Hematopoietic multipotent progenitor cell treated with erythropoietin and hydrocortisone succinate and interleukin-3 and kit ligand, for 4 days (in vitro differentiated cells): ENCODE measurements around the gene GSG1L.

Source experiments
- DNase-seq: peaks from one replicate; pipeline ENCODE4 v3.0.0-alpha.2; 2015

Gene GSG1L

GRCh38 chr16:28063591-28064061, at the start of gene GSG1L:
TSS of gene GSG1L (minus strand) at chr16:28063714. CDS start at chr16:28063424, 290 bp downstream.
- DNase-seq, result peak; percentile 44

- no peak for DNase-seq
Measured at GRCh38 chr16:28112908-28113307, 49.4 kb upstream of the GSG1L start.

- DNase-seq, result no peak
Measured at GRCh38 chr16:28110977-28111376, 47.5 kb upstream of the GSG1L start.

GRCh38 chr16:28110479-28110878, 47.0 kb upstream of the GSG1L start:
- peak; percentile 91 for DNase-seq

- no peak for DNase-seq
Measured at GRCh38 chr16:28110074-28110473, 46.6 kb upstream of the GSG1L start.

- peak; percentile 53 for DNase-seq
Measured at GRCh38 chr16:28108590-28109247, 45.2 kb upstream of the GSG1L start.

GRCh38 chr16:28107232-28107631, 43.7 kb upstream of the GSG1L start:
- no peak for DNase-seq

DNA sequence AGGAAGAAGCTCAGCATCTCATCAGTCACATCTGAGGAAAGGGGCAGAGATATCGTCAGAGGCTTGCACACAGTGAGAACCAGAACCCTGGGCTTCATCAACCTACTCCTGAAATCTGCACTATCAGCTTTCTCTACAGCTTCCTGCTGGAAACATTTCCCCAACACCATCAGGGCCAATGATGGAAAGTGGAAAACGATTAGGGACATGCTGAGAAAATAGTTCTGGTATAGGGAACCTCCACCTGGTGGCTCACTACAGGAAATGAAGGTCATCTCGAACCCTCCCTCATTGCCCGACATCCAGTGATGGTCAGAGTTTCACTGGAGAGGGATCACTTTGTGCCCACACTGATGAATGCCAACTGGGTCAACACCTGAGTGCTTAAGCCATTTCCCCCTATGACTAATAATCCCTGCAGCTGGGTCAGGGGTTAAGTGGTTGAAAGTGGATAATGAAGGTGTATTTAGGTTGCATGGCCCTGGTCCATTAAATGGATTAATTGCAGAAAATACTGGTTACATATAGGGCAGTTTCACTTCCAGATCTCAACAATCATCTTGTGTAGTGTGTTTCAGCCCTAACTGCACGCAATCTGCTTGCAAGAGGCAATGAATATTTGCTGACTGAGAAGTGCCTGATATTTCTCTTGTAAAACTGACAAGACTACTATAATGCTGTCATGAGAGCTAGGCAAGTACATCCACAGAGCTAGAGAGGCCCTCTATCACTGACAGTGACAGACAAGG, 43.1 kb upstream of the GSG1L start:
- no peak for DNase-seq

DNA sequence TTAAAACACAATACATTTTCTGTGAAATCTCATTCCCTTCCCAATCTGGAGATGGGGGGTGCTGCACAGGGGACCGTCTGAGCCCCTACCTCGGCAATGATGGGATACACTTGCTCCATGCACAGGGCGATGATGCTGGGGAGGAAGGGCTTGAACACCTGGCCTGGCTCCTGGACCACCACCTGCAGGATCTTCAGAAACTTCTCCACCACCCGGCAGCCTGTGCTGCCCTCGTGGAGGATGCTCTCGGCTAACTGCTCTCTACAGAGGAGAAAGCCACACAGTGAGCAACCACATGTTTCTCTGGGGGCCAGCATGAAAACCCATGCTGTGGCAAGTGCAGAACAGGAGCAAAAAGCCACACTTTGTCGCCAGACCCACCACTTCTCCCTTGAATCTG, 42.4 kb upstream of the GSG1L start:
- DNase-seq, result no peak

- no peak for DNase-seq
Measured at GRCh38 chr16:28105297-28105696, 41.8 kb upstream of the GSG1L start.

GRCh38 chr16:28104404-28104803, 40.9 kb upstream of the GSG1L start:
- DNase-seq, result no peak

DNA sequence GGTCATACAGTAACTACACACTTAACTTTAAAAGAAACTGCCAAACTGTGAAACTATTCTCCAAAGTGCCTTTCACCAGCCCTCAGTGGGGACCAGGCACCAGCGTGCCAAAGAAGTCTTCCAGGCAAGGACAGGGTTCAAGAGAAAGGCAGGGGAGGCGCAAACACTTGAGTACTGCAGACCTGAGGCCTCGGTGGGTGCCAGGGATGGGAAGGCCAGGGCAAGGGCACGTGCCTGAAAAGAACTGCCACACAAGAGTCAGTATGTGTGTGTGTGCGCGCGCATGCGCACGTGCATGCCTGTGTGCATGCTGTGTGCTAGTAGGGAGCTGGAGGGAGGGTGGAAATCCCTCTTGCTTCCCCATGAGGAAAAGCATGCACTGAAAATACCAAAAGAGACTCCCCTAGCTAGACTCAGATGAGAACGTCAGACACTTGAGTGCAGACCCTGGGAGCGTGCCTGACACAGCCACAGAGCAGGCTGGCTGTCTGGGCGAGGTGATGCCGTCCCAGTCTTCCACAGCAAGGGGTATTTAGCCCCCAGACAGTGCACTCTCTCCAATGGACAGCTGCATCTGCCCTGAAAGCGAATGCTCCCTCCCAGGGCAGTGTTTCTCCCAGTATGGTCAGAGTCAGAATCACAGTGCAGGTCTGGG, 40.1 kb upstream of the GSG1L start:
- no peak for DNase-seq

- DNase-seq, result no peak
Measured at GRCh38 chr16:28101533-28101890, 38.0 kb upstream of the GSG1L start.

GRCh38 chr16:28100810-28101532, 37.5 kb upstream of the GSG1L start:
- no peak for DNase-seq

DNA sequence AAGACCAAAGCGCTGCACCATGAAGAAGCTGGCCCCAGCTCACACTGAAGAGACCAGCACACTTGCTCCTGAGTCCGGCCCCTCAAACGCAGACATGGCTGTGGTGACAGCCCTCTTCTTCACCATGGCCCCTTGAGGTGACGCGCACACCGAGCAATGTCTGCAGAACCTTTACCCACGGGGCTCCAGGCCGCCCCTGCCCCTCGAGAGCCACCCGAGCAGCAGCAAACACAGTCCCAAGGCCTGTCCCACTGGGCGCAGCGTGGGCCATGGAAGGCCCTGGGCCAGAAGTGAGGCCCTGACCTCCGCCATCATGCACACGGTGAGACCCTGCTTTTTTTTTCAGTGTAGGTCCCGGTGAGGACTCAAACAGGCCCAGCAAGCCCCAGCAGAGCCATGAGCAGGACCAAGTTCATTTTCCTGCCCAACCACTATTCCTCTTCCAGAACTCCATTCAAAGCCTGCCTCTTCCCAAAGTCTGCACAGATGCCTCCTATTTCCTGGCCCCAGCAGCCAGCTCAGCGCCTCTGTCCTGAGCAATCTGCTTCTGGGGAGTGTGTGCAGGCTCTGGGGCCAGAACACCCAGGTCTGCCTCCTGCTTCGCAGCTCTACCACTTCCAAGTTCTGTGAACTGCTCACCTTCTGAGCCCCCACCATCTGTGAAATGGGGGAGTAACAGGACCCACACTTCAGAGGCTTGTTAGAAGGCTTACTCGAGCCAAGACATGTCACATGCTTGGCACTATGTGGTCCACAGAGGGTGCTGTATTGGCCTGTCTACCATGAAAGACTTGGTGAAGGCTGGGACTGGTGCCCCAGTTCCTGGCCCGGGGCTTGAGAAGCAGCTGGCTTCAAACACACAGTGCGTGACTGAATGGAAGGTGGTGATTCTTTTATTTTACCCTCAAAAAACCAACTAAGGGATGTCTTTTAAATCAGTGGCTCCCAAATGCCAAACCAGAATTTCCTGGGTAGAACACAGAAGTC, 35.7 kb upstream of the GSG1L start:
- no peak for DNase-seq

- no peak for DNase-seq
Measured at GRCh38 chr16:28098171-28098958, 34.9 kb upstream of the GSG1L start.

DNA sequence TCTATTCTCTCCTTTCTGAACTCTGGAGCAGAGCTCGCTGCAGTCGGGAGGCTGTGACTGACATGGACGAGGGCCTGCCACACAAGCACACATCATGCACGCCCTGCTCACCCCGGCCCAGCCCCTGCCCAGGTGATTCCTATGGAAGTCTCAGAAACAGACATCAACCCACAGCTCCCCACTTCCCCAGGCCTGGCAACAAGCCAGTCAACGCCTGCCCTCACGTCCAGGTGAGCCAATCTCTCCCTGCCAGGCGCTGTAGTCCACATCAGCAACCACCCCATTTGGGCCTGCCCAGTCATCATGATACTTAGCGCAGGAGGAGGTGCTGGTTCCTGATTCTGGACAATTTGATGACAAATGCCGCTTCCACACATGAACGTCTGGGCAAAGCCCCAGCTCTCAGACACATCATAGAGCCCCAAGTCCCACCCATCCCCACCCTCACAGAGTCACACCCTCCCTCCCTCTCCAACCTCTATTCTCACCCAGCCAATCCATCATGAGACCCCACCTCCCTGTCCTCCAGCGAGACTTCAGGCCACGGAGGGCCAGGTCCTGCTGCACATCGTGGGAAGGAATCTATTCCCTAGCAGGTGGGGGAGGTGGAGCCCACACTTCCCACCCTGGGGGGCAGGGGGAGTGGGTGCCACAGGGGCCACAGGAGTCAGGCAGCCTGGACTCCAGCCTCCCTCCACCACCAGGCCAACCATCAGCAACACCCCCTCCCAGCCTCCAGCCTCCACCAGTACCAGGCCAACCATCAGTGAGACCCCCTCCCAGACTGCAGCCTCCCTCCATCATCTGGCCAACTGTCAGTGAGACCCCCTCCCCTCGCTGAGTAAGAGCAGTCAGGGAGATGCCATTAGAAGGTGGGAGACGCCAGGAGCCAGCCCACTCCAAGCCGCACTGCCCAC, 33.7 kb upstream of the GSG1L start:
- DNase-seq, result no peak

DNA sequence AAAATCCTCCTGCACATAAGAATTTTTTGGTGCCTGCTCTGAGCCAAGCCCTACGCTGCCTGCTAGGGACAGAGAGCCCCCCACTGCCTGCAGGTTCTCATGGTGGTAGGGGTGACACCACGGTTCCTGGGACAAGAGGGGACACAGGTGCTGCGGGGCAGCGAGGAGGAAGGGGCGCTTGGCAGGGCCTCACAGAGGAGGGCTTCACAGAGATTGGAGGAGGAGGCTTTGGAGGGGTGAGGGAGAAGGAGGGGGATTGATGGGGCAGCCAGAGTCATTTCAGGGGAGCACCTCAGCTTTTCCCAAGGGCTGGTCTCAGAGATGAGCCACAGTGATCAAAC, 29.8 kb upstream of the GSG1L start:
- DNase-seq, result no peak

DNA sequence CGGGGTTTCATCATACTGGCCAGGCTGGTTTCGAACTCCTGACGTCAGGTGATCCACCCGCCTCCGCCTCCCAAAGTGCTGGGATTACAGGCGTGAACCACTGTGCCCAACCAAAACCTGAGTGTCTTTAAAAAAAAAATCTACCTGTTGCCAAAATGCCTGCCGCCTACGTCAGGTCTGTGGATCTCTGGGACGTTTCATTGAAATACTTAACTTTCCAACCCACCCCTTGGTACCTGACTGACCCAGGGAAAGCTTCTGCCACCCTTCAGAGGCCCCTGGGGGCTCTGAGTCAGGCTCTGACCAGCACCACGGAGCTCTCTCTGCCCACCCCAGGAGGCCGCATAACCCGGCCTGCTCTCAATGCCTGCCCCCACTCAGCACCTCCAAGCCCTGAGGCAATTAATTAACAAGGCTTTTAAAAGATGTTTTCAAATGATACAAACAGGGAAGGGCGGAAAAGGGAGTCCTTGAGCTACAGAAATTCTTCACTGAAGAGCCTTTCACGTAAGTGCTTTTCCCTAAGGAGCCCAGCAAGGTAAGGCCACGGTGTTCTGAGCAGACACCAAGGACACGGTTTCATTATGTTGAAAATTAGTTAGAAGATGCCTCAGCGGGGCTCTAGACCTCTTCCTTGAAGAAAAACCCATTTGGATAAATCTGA, 29.3 kb upstream of the GSG1L start:
- no peak for DNase-seq

- no peak for DNase-seq
Measured at GRCh38 chr16:28091656-28092055, 28.1 kb upstream of the GSG1L start.
